Panc1 (cell line): ENCODE results near the gene ZNF248. TPM values are rescaled to one million over a fixed set of nuclear protein-coding genes. Genes with fewer than 3 reads are reported as not detected.
A peak's percentile ranks its signal among the peaks of the same experiment; 100 is the strongest.

Source experiments
- ATAC-seq: fragments of 200-7000 bp; cut with Tn5 transposase; 2 replicates; pipeline ENCODE4 v1.9.1; 2020; ENCODE audit warnings: mild to moderate bottlenecking, moderate library complexity
- Bru-seq: library from RNA; stranded (reverse); fragments of 400-500 nt; gene quantifications from one replicate; lab custom pipeline; 2021; lab: Mats Ljungman, UMichigan
- BruChase-seq, 2 experiments: library from RNA; stranded (reverse); fragments of 400-500 nt; gene quantifications; one replicate each; lab custom pipeline; 2021; lab: Mats Ljungman, UMichigan
- BruUV-seq: library from RNA; stranded (reverse); fragments of 400-500 nt; replicated peaks from 2 replicates; lab custom pipeline; 2021; lab: Mats Ljungman, UMichigan
- CTCF ChIA-PET: fragments of 300-600 bp; sonication (Branson Sonifier 250); formaldehyde crosslinking; loops from one replicate; lab custom pipeline; 2022; ENCODE audit warnings: antibody characterized with exemption; lab: Charles Lee
- POLR2A ChIA-PET: fragments of 300-600 bp; sonication (Branson Sonifier 250); formaldehyde crosslinking; loops from one replicate; lab custom pipeline; 2022; ENCODE audit warnings: antibody characterized with exemption; lab: Charles Lee
- DNase-seq: peaks from one replicate; pipeline ENCODE4 v3.0.0-alpha.2; 2010; ENCODE audit warnings: low read depth, low spot score
- H3K27ac ChIP-seq: 2 replicates; pipeline ENCODE4 v1.5.1; 2011; ENCODE audit warnings: mild to moderate bottlenecking, low read length, inconsistent platforms
- H3K27me3 ChIP-seq: fragments of 200-500 bp; sonication (Bioruptor generic); 2 replicates; pipeline ENCODE4 v1.6.0; 2014; ENCODE audit warnings: low read length, inconsistent platforms; ENCODE audit not compliant: control insufficient read depth, insufficient read depth
- H3K36me3 ChIP-seq: fragments of 200-500 bp; sonication (Bioruptor generic); 2 replicates; pipeline ENCODE4 v1.5.1; 2014; ENCODE audit warnings: inconsistent platforms, mild to moderate bottlenecking, low read length, moderate library complexity; ENCODE audit not compliant: control insufficient read depth, insufficient read depth
- H3K4me1 ChIP-seq: 2 replicates; pipeline ENCODE4 v1.5.1; 2011; ENCODE audit warnings: inconsistent platforms, mild to moderate bottlenecking, low read length, moderate library complexity; ENCODE audit not compliant: control insufficient read depth, insufficient read depth
- H3K4me3 ChIP-seq, 2 experiments: 2 replicates each; pipeline ENCODE4 v1.5.1; 2011 to 2012; ENCODE audit warnings: low read depth in 2 of 2, low read length in 2 of 2, mild to moderate bottlenecking in 2 of 2, inconsistent platforms in 1 of 2, moderate library complexity in 1 of 2
- H3K9me3 ChIP-seq: fragments of 200-500 bp; sonication (Bioruptor generic); 2 replicates; pipeline ENCODE4 v1.5.1; 2014; ENCODE audit warnings: low read depth, mild to moderate bottlenecking, inconsistent platforms, low read length, moderate library complexity; ENCODE audit not compliant: control insufficient read depth, insufficient read depth
- CTCF ChIP-seq: fragments of 450-650 bp; IDR thresholded peaks from 2 replicates; pipeline ENCODE4 v1.5.1; 2017; ENCODE audit warnings: mild to moderate bottlenecking
- POLR2AphosphoS5 ChIP-seq: IDR thresholded peaks from 2 replicates; pipeline ENCODE4 v1.6.1; 2012; ENCODE audit warnings: mild to moderate bottlenecking, low read depth, low read length, moderate library complexity
- REST ChIP-seq, 2 experiments: IDR thresholded peaks; 2 replicates each; pipeline ENCODE4 v1.6.1; 2011 to 2012; ENCODE audit warnings: low read depth in 2 of 2, control low read depth in 1 of 2, low read length in 1 of 2, mild to moderate bottlenecking in 1 of 2, moderate library complexity in 1 of 2; ENCODE audit not compliant: insufficient read depth in 1 of 2
- SIN3A ChIP-seq: IDR thresholded peaks from 2 replicates; pipeline ENCODE4 v1.6.1; 2012; ENCODE audit warnings: low read depth, mild to moderate bottlenecking, low read length, moderate library complexity, borderline replicate concordance; ENCODE audit not compliant: insufficient read depth
- TCF7L2 ChIP-seq: IDR thresholded peaks from 2 replicates; pipeline ENCODE4 v1.6.1; 2011; ENCODE audit warnings: mild to moderate bottlenecking, low read depth, low read length, inconsistent platforms
- in situ Hi-C: cut with HindIII; loops from 2 replicates; pipeline ENCODE4 v1.10.0; 2016; ENCODE audit warnings: low sequenced_read_pairs, low pct_unique_long_range_greater_than_20kb
- intact Hi-C: fragments of 100-400 bp; cut with micrococcal nuclease; formaldehyde crosslinking; loops from one replicate; pipeline ENCODE4 v1.10.0; 2022; ENCODE audit not compliant: unreplicated experiment
- long read RNA-seq: library from polyadenylated mRNA; unstranded; transcript quantifications from one replicate; pipeline ENCODE4 v2.0.0, GENCODE V29; 2021; ENCODE audit not compliant: unreplicated experiment
- polyA plus RNA-seq: library from polyadenylated mRNA; unstranded; fragments of >200 nt; gene quantifications from one replicate; pipeline ENCODE4 v1.2.1, GENCODE V29; 2012; ENCODE audit warnings: missing spikeins; ENCODE audit not compliant: insufficient read length
- total RNA-seq: library from RNA; stranded (reverse); gene quantifications from one replicate; pipeline ENCODE4 v1.2.1, GENCODE V29; 2021; ENCODE audit not compliant: unreplicated experiment

The ZNF248 gene
- total RNA-seq (8.1 TPM), Bru-seq, nascent RNA (percentile 65 among the genes with signal in this experiment), BruChase-seq, experiment 1, labeled RNA remaining after a 2-hour chase (percentile 79 among the genes with signal in this experiment), BruChase-seq, experiment 2, labeled RNA remaining after a 6-hour chase (percentile 68 among the genes with signal in this experiment)
- polyA plus RNA-seq, result 4.2 TPM
- long read RNA-seq, full-length matches to known transcripts, result 4 of 19 reads
- long read RNA-seq, partial matches to known transcripts, result 2 of 19 reads
- long read RNA-seq, other reads (novel, unspliced or antisense), result 13 of 19 reads

- H3K4me1 ChIP-seq, result peaks cover 3% of the 10 kb centered on the region; the same call in 1 of the 2 replicates
- DNase-seq (peak; percentile 71), ATAC-seq (peak; percentile 99)
- no peaks in the 10 kb centered on the region for H3K9me3 ChIP-seq
- BruUV-seq, result TSS peak; percentile 68
- CTCF ChIA-PET, result no interaction called here
- peak; percentile 87 for TF ChIP-seq TCF7L2
- TF ChIP-seq CTCF, result no peak
- TF ChIP-seq SIN3A, result 0 out of 2 replicates have a peak, but pooled peaks have one; percentile 22
- peak; percentile 92 for TF ChIP-seq POLR2AphosphoS5
- TF ChIP-seq REST (IDR thresholded peaks at IDR 0.05; ENCODE audit: insufficient read depth in 1 of 2, low read depth in 2 of 2, low read length in 1 of 2), result 0 out of 4 replicates have a peak, but pooled peaks of 1 of the 2 experiments have one; percentile 21
- H3K36me3 ChIP-seq, result no peaks in the 10 kb centered on the region; the same call in 1 of the 2 replicates
- intact Hi-C loops, result no loop called here
- peak within 1 kb of the TSS; percentile 75 for H3K27ac ChIP-seq
- in situ Hi-C loops, result no loop called here
- peak within 1 kb of the TSS; percentile 80 to 88 for H3K4me3 ChIP-seq
- POLR2A ChIA-PET, result no interaction called here
- no peaks in the 10 kb centered on the region for H3K27me3 ChIP-seq
Measured at GRCh38 chr10:37857287-37858211, at the start of gene ZNF248. ZNF248 (minus strand) TSS chr10:37857610; CDS start chr10:37856310, 1,300 bp downstream.

GRCh38 chr10:37906382-37906781, 49.0 kb upstream of the ZNF248 start:
- no TSS peak for BruUV-seq
- CTCF ChIA-PET, result no interaction called here
- intact Hi-C loops (no loop called here), in situ Hi-C loops (no loop called here)
- no peak overlapping the region for H3K27ac ChIP-seq
- no peaks in the 10 kb centered on the region for H3K27me3 ChIP-seq
- no peak overlapping the region for H3K4me3 ChIP-seq
- TF ChIP-seq CTCF (no peak), POLR2AphosphoS5 (no peak), REST (IDR thresholded peaks at IDR 0.05; ENCODE audit: insufficient read depth in 1 of 2, low read depth in 2 of 2, low read length in 1 of 2) (no peak), TCF7L2 (no peak), SIN3A (no peak)
- DNase-seq (no peak), ATAC-seq (no peak)
- POLR2A ChIA-PET, result no interaction called here
- no peaks in the 10 kb centered on the region for H3K36me3 ChIP-seq
- no peaks in the 10 kb centered on the region for H3K9me3 ChIP-seq
- no peaks in the 10 kb centered on the region for H3K4me1 ChIP-seq
